ENCODE data around the gene SEL1L. TPM values are rescaled to one million over a fixed set of nuclear protein-coding genes. Genes with fewer than 3 reads are reported as not detected.

The SEL1L gene
- total and polyA plus RNA-seq, 2 donors (not counting 3 experiments of a cell fraction or from before 2014, with no cell fraction given) = 15.0 to 95.0 TPM

DNA sequence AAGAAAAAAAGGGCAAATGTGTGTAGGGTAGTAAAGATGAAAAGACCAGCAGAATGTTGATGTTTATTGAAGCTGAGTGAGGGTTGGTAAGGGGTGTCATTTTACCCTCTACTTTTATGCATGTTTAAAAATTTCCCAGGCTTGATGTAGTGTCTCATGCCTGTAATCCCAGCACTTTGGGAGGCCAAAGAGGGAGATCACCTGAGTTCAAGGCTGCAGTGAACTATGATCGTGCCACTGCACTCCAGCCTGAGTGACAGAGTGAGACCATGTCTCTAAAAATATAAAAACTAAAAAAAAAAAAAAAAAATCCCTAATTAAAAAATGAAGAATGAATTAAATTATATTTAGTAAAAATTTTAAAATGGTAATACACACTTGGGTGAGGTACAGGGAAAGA lies 8.5 kb downstream of the SEL1L start:
- Histone ChIP-seq H3K79me2 (ENCODE audit: control insufficient read depth, insufficient read depth, low read length) (peaks cover 16% of the 10 kb centered on the region), H3K4me3 (replicated peaks in 1 of 3; ENCODE audit: insufficient read depth in 1 of 3, low read depth in 1 of 3, low read length in 3 of 3) (no peak overlapping the region), H3K4me2 (ENCODE audit: insufficient read depth, low read length) (no peak overlapping the region), H4K20me1 (replicated peaks; ENCODE audit: control insufficient read depth, extremely low read depth, insufficient read depth, low read length) (no peaks in the 10 kb centered on the region), H3K9me3 (replicated peaks; ENCODE audit: control insufficient read depth, insufficient read depth, low read length) (no peaks in the 10 kb centered on the region), H3K27me3 (ENCODE audit: control insufficient read depth in 2 of 2, insufficient read depth in 2 of 2, low read length in 2 of 2) (no peaks in the 10 kb centered on the region), H3K9me1 (replicated peaks; ENCODE audit: control insufficient read depth, extremely low read depth, insufficient read depth, low read length) (no peaks in the 10 kb centered on the region), H3K27ac (ENCODE audit: insufficient read depth, low read depth, low read length) (no peak overlapping the region), H3K9ac (replicated peaks; ENCODE audit: extremely low read depth, insufficient read depth, low read length) (no peak overlapping the region), H3K36me3 (ENCODE audit: control insufficient read depth in 2 of 2, extremely low read depth in 1 of 2, insufficient read depth in 2 of 2, low read length in 2 of 2) (peaks cover 2 to 10% of the 10 kb centered on the region in 2 experiments), H2AFZ (ENCODE audit: low read depth, low read length) (no peak overlapping the region), H3K4me1 (ENCODE audit: control insufficient read depth, extremely low read depth, insufficient read depth, low read length) (peaks cover under 1% of the 10 kb centered on the region)
- TF ChIP-seq MYC (IDR thresholded peaks at IDR 0.05; ENCODE audit: low read depth, low read length) = no peak
- TF ChIP-seq, protein P1, sequence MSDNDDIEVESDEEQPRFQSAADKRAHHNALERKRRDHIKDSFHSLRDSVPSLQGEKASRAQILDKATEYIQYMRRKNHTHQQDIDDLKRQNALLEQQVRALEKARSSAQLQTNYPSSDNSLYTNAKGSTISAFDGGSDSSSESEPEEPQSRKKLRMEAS (IDR thresholded peaks at IDR 0.05; ENCODE audit: insufficient read depth, insufficient read length) = no peak
- TF ChIP-seq FOS (IDR thresholded peaks at IDR 0.05; ENCODE audit: borderline replicate concordance, insufficient read depth, low read length) = no peak
- TF ChIP-seq, protein P2, sequence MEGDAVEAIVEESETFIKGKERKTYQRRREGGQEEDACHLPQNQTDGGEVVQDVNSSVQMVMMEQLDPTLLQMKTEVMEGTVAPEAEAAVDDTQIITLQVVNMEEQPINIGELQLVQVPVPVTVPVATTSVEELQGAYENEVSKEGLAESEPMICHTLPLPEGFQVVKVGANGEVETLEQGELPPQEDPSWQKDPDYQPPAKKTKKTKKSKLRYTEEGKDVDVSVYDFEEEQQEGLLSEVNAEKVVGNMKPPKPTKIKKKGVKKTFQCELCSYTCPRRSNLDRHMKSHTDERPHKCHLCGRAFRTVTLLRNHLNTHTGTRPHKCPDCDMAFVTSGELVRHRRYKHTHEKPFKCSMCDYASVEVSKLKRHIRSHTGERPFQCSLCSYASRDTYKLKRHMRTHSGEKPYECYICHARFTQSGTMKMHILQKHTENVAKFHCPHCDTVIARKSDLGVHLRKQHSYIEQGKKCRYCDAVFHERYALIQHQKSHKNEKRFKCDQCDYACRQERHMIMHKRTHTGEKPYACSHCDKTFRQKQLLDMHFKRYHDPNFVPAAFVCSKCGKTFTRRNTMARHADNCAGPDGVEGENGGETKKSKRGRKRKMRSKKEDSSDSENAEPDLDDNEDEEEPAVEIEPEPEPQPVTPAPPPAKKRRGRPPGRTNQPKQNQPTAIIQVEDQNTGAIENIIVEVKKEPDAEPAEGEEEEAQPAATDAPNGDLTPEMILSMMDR (IDR thresholded peaks at IDR 0.05; ENCODE audit: extremely low read depth in 1 of 2, insufficient read depth in 1 of 2, low read depth in 1 of 2, low read length in 2 of 2) = no peak
- TF ChIP-seq POLR2A (IDR thresholded peaks at IDR 0.05; ENCODE audit: low read depth, low read length) = no peak
- TF ChIP-seq JUN (IDR thresholded peaks at IDR 0.05; ENCODE audit: borderline replicate concordance, insufficient read depth, insufficient read length, low read depth) = no peak
- no peak for TF ChIP-seq EZH2 (IDR thresholded peaks at IDR 0.05; ENCODE audit: borderline replicate concordance, low read depth, low read length, severe bottlenecking)
- TF ChIP-seq POLR2AphosphoS5 (IDR thresholded peaks at IDR 0.05; ENCODE audit: insufficient read depth, low read depth, low read length) = no peak
- no peak for TF ChIP-seq GATA2 (IDR thresholded peaks at IDR 0.05; ENCODE audit: insufficient read depth, insufficient read length, low read depth, low read length)
- intact Hi-C loops (cut with micrococcal nuclease) = no loop called here
- ChIA-PET POLR2A (no interaction called here), CTCF (no interaction called here)
- dilution Hi-C loops (cut with MboI; ENCODE audit: extremely low pct_ligation_motif_present, low sequenced_read_pairs) = no loop called here
- no peak for DNase-seq (ENCODE audit: low read depth, low spot score)
- no TSS peak for BruUV-seq (replicated peaks)
- no peak for FAIRE-seq

Measured in endothelial cell of umbilical vein (primary cell).